Left lung (tissue), 10 donors: ENCODE results near the gene WDR44. TPM values are rescaled to one million over a fixed set of nuclear protein-coding genes. Genes with fewer than 3 reads are reported as not detected.

Experiments
- ATAC-seq: fragments of 200-7000 bp; cut with Tn5 transposase; one replicate; pipeline ENCODE4 v1.9.1; 2020; ENCODE audit warnings: moderate library complexity
- DNase-seq, 4 donors: peaks; one replicate each; pipeline ENCODE4 v3.0.0-alpha.2; 2013 to 2020
- H3K27ac ChIP-seq, 2 donors: fragments of 200-600 bp; sonication (generic) in 1 of 2; one replicate each; pipeline versions ENCODE4 v1.5.0 to v1.8.0; 2020 to 2021
- H3K27me3 ChIP-seq, 2 donors: fragments of 200-600 bp; sonication (generic) in 1 of 2; one replicate each; pipeline versions ENCODE4 v1.5.0 to v1.8.0; 2020 to 2021
- H3K36me3 ChIP-seq, 2 donors: fragments of 200-600 bp; sonication (generic) in 1 of 2; one replicate each; pipeline versions ENCODE4 v1.5.0 to v1.8.0; 2020 to 2021
- H3K4me1 ChIP-seq, 2 donors: fragments of 200-600 bp; one replicate each; pipeline ENCODE4 v1.8.0; 2021
- H3K4me3 ChIP-seq, 2 donors: fragments of 200-600 bp; sonication (generic) in 1 of 2; one replicate each; pipeline versions ENCODE4 v1.5.0 to v1.8.0; 2020 to 2021; ENCODE audit warnings: mild to moderate bottlenecking in 1 of 2
- H3K9me3 ChIP-seq, 2 donors: fragments of 200-600 bp; sonication (generic) in 1 of 2; one replicate each; pipeline versions ENCODE4 v1.5.0 to v1.8.0; 2020 to 2021
- CTCF ChIP-seq, 2 donors: fragments of 200-600 bp; sonication (generic) in 1 of 2; IDR thresholded peaks; one replicate each; pipeline versions ENCODE4 v1.5.0 to v1.8.0; 2021; ENCODE audit warnings: antibody characterized with exemption in 2 of 2
- intact Hi-C, 2 donors: fragments of 100-400 bp; cut with DNase I; formaldehyde crosslinking; loops; one replicate each; pipeline versions ENCODE4 v1.11.2 to v1.14.2; 2022
- polyA plus RNA-seq, 6 donors: library from polyadenylated mRNA; unstranded; fragments of 120-200 nt; gene quantifications; one replicate each; pipeline ENCODE4 v1.2.1, GENCODE V29; 2013; ENCODE audit not compliant: insufficient read length in 6 of 6
- total RNA-seq, 2 donors: library from RNA; stranded (reverse); fragmentation: NEBNext Ultra II Directional; extraction: Animal tissue kit (Norgen Biotek cat#: 25700); gene quantifications; one replicate each; pipeline ENCODE4 v1.2.1, GENCODE V29; 2021
- donor health status: DM: no; HTN: yes; CAD: no.
- donor health status: DM: no; HTN: no; CAD: no.

Gene WDR44
- total and polyA plus RNA-seq, 8 donors, result 12.0 to 16.3 (median 13.4) TPM

- intact Hi-C loops, result no loop called here
- Histone ChIP-seq H3K27ac (no peak overlapping the region), H3K27me3 (no peaks in the 10 kb centered on the region), H3K4me1 (peaks cover 0 to 28% of the 10 kb centered on the region in 2 donors), H3K4me3 (no peak overlapping the region), H3K9me3 (no peaks in the 10 kb centered on the region), H3K36me3 (no peaks in the 10 kb centered on the region)
- DNase-seq (no peak), ATAC-seq (no peak)
- TF ChIP-seq CTCF (IDR thresholded peaks at IDR 0.05), result no peak
Observed at GRCh38 chrX:118349188-118349587, 3.3 kb downstream of the WDR44 start.

DNA sequence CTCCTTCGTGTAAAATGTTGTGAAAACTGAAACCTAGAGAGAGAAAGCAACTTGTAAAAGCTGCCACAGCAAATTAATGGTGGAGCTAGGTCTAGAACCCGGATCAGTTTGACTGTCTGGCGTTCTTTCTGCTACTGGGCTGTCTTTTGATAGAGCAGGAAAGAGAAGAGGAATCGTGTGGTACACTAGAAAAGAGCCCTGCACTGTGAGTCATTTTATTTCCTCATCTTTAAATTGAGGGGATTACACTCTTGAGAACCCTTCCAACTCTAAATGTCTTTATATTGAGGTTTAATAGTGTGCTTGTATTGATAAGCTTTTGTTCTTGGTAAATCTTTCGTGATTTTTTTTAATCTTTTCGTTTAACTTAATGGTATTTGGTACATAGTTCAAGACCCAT lies 4.3 kb downstream of the WDR44 start:
- no peak overlapping the region for H3K4me3 ChIP-seq
- intact Hi-C loops, result no loop called here
- peaks cover 0 to 32% of the 10 kb centered on the region in 2 donors for H3K4me1 ChIP-seq
- peak overlapping the region in 1 of 2 donors; percentile 23 for H3K27ac ChIP-seq
- no peaks in the 10 kb centered on the region for H3K27me3 ChIP-seq
- H3K9me3 ChIP-seq, result no peaks in the 10 kb centered on the region
- H3K36me3 ChIP-seq, result no peaks in the 10 kb centered on the region
- no peak for DNase-seq
- no peak for ATAC-seq
- TF ChIP-seq CTCF (IDR thresholded peaks at IDR 0.05), result no peak

- no peaks in the 10 kb centered on the region for H3K36me3 ChIP-seq
- no peaks in the 10 kb centered on the region for H3K9me3 ChIP-seq
- intact Hi-C loops, result no loop called here
- H3K27me3 ChIP-seq, result no peaks in the 10 kb centered on the region
- DNase-seq (no peak), ATAC-seq (no peak)
- no peak overlapping the region for H3K4me3 ChIP-seq
- H3K27ac ChIP-seq, result peak overlapping the region in 1 of 2 donors; percentile 23
- peaks cover 0 to 32% of the 10 kb centered on the region in 2 donors for H3K4me1 ChIP-seq
- TF ChIP-seq CTCF (IDR thresholded peaks at IDR 0.05), result no peak
Observed at GRCh38 chrX:118350706-118351105, 4.8 kb downstream of the WDR44 start.

DNA sequence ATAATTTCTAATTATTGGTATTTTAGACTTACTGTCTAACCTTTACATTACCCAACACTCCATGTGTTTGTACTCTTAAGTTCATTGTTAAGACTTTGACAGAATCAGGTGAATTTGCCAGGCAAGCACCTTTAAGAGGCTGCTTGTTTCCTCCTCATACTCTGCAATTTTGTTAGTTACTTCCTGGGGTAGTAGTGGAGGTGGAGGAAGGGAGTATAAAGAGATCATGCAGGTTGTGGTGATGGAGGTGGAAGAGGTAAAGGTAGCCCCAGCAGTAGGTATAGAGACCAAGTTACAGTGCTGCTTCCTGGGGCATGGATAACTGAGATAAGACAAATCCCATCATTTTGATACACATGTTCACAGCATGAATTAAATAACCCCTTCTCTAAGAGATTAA lies 6.7 kb downstream of the WDR44 start:
- Histone ChIP-seq H3K27me3 (no peaks in the 10 kb centered on the region), H3K4me1 (peaks cover 0 to 32% of the 10 kb centered on the region in 2 donors)
- no peak for ATAC-seq

More for the DNA sequence above, 6.7 kb downstream of the WDR44 start:
- H3K27ac ChIP-seq, result no peak overlapping the region
- no peak for DNase-seq
- no peak overlapping the region for H3K4me3 ChIP-seq
- H3K9me3 ChIP-seq, result no peaks in the 10 kb centered on the region
- intact Hi-C loops, result no loop called here
- no peaks in the 10 kb centered on the region for H3K36me3 ChIP-seq
- TF ChIP-seq CTCF (IDR thresholded peaks at IDR 0.05), result no peak
